Measurements from ENCODE around the gene ING2.

DNA sequence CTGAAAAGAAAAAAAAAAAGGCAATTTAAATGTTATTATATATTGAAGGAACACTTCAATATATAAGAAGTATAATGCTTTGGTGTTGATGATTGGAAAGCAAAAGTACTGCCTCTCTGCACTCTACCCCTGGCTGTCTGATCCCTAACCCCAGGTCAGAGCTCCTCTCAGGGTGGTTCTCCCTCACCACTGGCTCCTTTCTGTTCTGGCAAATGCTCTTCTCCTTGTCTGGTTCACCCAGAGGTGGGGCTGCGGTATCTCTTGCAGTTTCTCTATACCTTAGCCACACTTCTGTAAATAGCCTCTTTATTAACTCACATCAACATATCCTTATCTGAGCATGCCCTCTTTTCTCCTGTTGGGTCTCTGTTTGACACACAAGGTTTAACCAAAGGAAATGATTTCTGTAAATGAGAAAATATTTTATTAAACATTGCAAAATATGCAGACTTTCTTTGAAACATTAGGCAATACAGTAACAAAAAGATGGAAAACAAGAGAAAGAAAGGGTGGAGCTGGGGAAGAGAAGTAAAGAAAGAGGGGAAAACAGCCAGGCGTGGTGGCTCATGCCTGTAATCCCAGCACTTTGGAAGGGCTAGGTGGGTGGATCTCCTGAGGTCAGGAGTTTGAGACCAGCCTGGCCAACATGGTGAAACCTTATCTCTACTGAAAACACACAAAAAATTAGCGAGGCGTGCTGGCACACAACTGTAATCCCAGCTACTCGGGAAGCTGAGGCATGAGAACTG, 45.7 kb downstream of the ING2 start:
- TF ChIP-seq, protein P1, sequence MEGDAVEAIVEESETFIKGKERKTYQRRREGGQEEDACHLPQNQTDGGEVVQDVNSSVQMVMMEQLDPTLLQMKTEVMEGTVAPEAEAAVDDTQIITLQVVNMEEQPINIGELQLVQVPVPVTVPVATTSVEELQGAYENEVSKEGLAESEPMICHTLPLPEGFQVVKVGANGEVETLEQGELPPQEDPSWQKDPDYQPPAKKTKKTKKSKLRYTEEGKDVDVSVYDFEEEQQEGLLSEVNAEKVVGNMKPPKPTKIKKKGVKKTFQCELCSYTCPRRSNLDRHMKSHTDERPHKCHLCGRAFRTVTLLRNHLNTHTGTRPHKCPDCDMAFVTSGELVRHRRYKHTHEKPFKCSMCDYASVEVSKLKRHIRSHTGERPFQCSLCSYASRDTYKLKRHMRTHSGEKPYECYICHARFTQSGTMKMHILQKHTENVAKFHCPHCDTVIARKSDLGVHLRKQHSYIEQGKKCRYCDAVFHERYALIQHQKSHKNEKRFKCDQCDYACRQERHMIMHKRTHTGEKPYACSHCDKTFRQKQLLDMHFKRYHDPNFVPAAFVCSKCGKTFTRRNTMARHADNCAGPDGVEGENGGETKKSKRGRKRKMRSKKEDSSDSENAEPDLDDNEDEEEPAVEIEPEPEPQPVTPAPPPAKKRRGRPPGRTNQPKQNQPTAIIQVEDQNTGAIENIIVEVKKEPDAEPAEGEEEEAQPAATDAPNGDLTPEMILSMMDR (IDR thresholded peaks at IDR 0.05), result no peak
- no peak for TF ChIP-seq POLR2A (IDR thresholded peaks at IDR 0.05)
